ENCODE measurements around the gene DPH1.

Gene DPH1

GRCh38 chr17:2033153-2033552 lies 3.2 kb downstream of the DPH1 start:
- ATAC-seq, result no peak
- TF ChIP-seq POU6F1 (CRISPR knock-in tag; IDR thresholded peaks at IDR 0.05; ENCODE audit: borderline replicate concordance, low read depth) (no peak), ZNF8 (CRISPR knock-in tag; IDR thresholded peaks at IDR 0.05) (no peak), ISL1 (CRISPR knock-in tag; IDR thresholded peaks at IDR 0.05) (no peak), SNAI2 (CRISPR knock-in tag; IDR thresholded peaks at IDR 0.05) (no peak), CREB5 (CRISPR knock-in tag; IDR thresholded peaks at IDR 0.05; ENCODE audit: low read depth) (no peak), TOX (CRISPR knock-in tag; IDR thresholded peaks at IDR 0.05; ENCODE audit: borderline replicate concordance) (no peak), ZC3H10 (CRISPR knock-in tag; IDR thresholded peaks at IDR 0.05) (no peak)

- TF ChIP-seq GLIS3 (CRISPR knock-in tag; IDR thresholded peaks at IDR 0.05) (no peak), ZNF70 (CRISPR knock-in tag; IDR thresholded peaks at IDR 0.05) (no peak), TCF4 (CRISPR knock-in tag; IDR thresholded peaks at IDR 0.05; ENCODE audit: borderline replicate concordance) (no peak), PPARA (CRISPR knock-in tag; IDR thresholded peaks at IDR 0.05; ENCODE audit: borderline replicate concordance) (no peak), ZNF565 (CRISPR knock-in tag; conservative IDR thresholded peaks at IDR 0.05; ENCODE audit: low read depth) (no peak), CREB5 (CRISPR knock-in tag; IDR thresholded peaks at IDR 0.05; ENCODE audit: low read depth) (no peak), ESRRG (CRISPR knock-in tag; IDR thresholded peaks at IDR 0.05) (no peak), OSR1 (CRISPR knock-in tag; IDR thresholded peaks at IDR 0.05) (no peak), ZNF8 (CRISPR knock-in tag; IDR thresholded peaks at IDR 0.05) (no peak), TSHZ2 (CRISPR knock-in tag; IDR thresholded peaks at IDR 0.05) (no peak), ZFP30 (CRISPR knock-in tag; IDR thresholded peaks at IDR 0.05) (no peak), ZFP3 (CRISPR knock-in tag; IDR thresholded peaks at IDR 0.05) (no peak), ARNTL (CRISPR knock-in tag; IDR thresholded peaks at IDR 0.05; ENCODE audit: borderline replicate concordance, low read depth) (no peak), POU6F1 (CRISPR knock-in tag; IDR thresholded peaks at IDR 0.05; ENCODE audit: borderline replicate concordance, low read depth) (no peak), TOX (CRISPR knock-in tag; IDR thresholded peaks at IDR 0.05; ENCODE audit: borderline replicate concordance) (no peak), CSDC2 (CRISPR knock-in tag; IDR thresholded peaks at IDR 0.05) (no peak), ISL1 (CRISPR knock-in tag; IDR thresholded peaks at IDR 0.05) (no peak), BACH2 (CRISPR knock-in tag; IDR thresholded peaks at IDR 0.05; ENCODE audit: borderline replicate concordance) (no peak), SNAI2 (CRISPR knock-in tag; IDR thresholded peaks at IDR 0.05) (no peak), PATZ1 (CRISPR knock-in tag; IDR thresholded peaks at IDR 0.05; ENCODE audit: borderline replicate concordance) (no peak)
- no peak for ATAC-seq
These were observed 4.2 kb downstream of the DPH1 start for GRCh38 chr17:2034157-2034556.
